HL-60 (cell line): ENCODE results near the gene FTO.

Source experiments
- DNase-seq, 2 experiments: peaks; one replicate each; pipeline ENCODE4 v3.0.0-alpha.2; 2010 to 2020; ENCODE audit warnings: low read depth in 1 of 2, low spot score in 1 of 2
- H3K27ac ChIP-seq: fragments of 250-450 bp; sonication (Bioruptor Pico); replicated peaks from 2 replicates; pipeline ENCODE4 v1.5.1; 2020; ENCODE audit warnings: mild to moderate bottlenecking, moderate library complexity
- H3K27me3 ChIP-seq: fragments of 250-450 bp; sonication (Bioruptor Pico); 2 replicates; pipeline ENCODE4 v1.5.1; 2021; ENCODE audit warnings: mild to moderate bottlenecking, moderate library complexity; ENCODE audit not compliant: insufficient read depth, poor library complexity, severe bottlenecking
- H3K4me3 ChIP-seq: replicated peaks from 2 replicates; pipeline ENCODE4 v1.5.1; 2011; ENCODE audit warnings: mild to moderate bottlenecking, control low read depth, low read length; ENCODE audit not compliant: insufficient read depth
- GABPA ChIP-seq: IDR thresholded peaks from 2 replicates; pipeline ENCODE4 v1.6.1; 2012; ENCODE audit warnings: low read depth
- POLR2AphosphoS5 ChIP-seq: IDR thresholded peaks from 2 replicates; pipeline ENCODE4 v1.6.1; 2012; ENCODE audit warnings: low read depth
- SPI1 ChIP-seq: IDR thresholded peaks from 2 replicates; pipeline ENCODE4 v1.6.1; 2012; ENCODE audit warnings: low read depth, mild to moderate bottlenecking, borderline replicate concordance
- TF ChIP-seq, protein P1 (sequence below): IDR thresholded peaks from 2 replicates; pipeline ENCODE4 v1.6.1; 2012; ENCODE audit warnings: low read depth; ENCODE audit not compliant: insufficient replicate concordance
- TF ChIP-seq, protein P2 (sequence below): IDR thresholded peaks from one replicate; pipeline ENCODE4 v1.5.1; 2011; ENCODE audit warnings: low read length, control low read depth, inconsistent platforms; ENCODE audit not compliant: insufficient read depth

FTO gene

DNA sequence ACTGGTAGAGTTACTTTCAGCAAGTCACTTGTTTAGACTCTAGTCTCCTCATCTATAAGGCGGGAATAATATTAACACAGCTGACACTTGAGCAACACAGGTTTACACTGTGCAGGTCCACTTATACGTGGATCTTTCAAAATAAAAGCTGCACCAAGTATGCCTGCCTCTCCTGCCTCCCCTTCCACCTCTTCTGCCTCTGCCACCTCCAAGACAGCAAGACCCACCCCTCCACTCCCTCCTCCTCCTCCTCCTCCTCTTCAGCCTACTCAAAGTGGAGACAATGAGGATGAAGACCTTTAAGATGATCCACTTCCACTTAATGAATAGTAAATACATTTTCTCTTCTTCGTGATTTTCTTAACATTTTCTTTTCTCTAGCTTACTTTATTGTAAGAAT lies 285.6 kb downstream of the FTO start:
- no peak for DNase-seq
- no peak overlapping the region for H3K4me3 ChIP-seq
- H3K27me3 ChIP-seq = no peaks in the 10 kb centered on the region
- H3K27ac ChIP-seq = no peak overlapping the region
- TF ChIP-seq, protein P1, sequence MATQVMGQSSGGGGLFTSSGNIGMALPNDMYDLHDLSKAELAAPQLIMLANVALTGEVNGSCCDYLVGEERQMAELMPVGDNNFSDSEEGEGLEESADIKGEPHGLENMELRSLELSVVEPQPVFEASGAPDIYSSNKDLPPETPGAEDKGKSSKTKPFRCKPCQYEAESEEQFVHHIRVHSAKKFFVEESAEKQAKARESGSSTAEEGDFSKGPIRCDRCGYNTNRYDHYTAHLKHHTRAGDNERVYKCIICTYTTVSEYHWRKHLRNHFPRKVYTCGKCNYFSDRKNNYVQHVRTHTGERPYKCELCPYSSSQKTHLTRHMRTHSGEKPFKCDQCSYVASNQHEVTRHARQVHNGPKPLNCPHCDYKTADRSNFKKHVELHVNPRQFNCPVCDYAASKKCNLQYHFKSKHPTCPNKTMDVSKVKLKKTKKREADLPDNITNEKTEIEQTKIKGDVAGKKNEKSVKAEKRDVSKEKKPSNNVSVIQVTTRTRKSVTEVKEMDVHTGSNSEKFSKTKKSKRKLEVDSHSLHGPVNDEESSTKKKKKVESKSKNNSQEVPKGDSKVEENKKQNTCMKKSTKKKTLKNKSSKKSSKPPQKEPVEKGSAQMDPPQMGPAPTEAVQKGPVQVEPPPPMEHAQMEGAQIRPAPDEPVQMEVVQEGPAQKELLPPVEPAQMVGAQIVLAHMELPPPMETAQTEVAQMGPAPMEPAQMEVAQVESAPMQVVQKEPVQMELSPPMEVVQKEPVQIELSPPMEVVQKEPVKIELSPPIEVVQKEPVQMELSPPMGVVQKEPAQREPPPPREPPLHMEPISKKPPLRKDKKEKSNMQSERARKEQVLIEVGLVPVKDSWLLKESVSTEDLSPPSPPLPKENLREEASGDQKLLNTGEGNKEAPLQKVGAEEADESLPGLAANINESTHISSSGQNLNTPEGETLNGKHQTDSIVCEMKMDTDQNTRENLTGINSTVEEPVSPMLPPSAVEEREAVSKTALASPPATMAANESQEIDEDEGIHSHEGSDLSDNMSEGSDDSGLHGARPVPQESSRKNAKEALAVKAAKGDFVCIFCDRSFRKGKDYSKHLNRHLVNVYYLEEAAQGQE = no peak
- TF ChIP-seq SPI1 (no peak), GABPA (no peak), POLR2AphosphoS5 (no peak)
- TF ChIP-seq, protein P2, sequence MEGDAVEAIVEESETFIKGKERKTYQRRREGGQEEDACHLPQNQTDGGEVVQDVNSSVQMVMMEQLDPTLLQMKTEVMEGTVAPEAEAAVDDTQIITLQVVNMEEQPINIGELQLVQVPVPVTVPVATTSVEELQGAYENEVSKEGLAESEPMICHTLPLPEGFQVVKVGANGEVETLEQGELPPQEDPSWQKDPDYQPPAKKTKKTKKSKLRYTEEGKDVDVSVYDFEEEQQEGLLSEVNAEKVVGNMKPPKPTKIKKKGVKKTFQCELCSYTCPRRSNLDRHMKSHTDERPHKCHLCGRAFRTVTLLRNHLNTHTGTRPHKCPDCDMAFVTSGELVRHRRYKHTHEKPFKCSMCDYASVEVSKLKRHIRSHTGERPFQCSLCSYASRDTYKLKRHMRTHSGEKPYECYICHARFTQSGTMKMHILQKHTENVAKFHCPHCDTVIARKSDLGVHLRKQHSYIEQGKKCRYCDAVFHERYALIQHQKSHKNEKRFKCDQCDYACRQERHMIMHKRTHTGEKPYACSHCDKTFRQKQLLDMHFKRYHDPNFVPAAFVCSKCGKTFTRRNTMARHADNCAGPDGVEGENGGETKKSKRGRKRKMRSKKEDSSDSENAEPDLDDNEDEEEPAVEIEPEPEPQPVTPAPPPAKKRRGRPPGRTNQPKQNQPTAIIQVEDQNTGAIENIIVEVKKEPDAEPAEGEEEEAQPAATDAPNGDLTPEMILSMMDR = no peak

DNA sequence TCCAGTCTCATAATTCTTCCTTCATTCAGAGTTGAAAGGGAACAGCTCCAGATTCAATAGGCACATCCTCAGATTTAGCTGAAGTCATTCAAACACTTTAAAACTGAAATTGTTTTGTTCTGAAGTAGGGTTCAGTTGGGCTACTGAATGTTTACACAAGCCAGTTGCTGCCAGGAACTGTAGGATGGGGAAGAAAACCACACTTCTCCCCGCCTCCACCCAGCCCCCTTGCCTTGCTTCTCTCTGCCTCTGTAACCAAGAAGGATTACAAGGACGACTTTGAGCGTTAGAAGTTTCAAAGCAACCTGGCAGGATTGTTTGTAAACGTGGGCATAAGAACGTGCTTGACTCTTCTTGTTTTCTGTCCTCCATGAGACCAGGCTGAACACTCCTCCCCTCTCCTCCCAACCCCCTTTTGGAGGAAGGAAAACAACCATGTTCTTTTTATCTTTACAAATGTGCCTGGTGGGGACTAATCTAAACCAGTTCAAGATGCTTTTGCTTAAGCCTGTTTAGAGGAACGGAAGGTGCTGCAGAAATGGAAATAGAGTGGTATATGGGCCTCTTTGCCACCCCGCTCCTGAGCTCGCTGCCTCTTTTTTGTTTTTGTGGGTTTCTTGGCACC lies 287.9 kb downstream of the FTO start:
- TF ChIP-seq POLR2AphosphoS5 (no peak), SPI1 (no peak)
- TF ChIP-seq, protein P1 = no peak
- no peak overlapping the region for H3K4me3 ChIP-seq
- DNase-seq = peak in 1 of 2 experiments; percentile 36
- no peaks in the 10 kb centered on the region for H3K27me3 ChIP-seq
- peak overlapping the region; percentile 17; the same call in 1 of the 2 replicates for H3K27ac ChIP-seq

DNA sequence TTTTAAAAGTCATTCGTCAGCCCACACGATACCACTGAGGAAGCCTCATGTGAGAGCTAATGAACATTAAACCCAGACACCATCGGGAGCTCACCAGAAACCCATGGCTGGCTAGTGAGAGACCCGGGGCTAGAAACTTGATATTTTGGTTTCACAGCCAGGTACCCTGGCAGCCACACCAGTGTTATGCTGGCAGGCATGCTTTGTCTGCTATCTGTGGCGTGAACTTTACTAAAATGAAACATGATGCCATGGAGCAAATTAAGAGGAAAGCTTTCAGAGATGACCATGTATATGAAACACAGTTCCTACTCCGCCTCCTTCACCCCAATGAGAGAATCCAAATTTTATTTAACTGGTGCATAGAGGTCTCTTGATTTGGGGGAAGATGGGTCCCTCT lies 291.4 kb downstream of the FTO start:
- TF ChIP-seq, protein P2 = no peak
- TF ChIP-seq, protein P1 = no peak
- TF ChIP-seq GABPA (no peak), POLR2AphosphoS5 (no peak), SPI1 (no peak)
- H3K27ac ChIP-seq = no peak overlapping the region
- H3K27me3 ChIP-seq = no peaks in the 10 kb centered on the region
- DNase-seq = no peak
- H3K4me3 ChIP-seq = no peak overlapping the region
